Kidney epithelial cell (primary cell): ENCODE results near the gene COL9A1. TPM values are rescaled to one million over a fixed set of nuclear protein-coding genes. Genes with fewer than 3 reads are reported as not detected.
"Not testable (repeated sequence)": the region's sequence is repeated elsewhere in the genome, so short reads cannot be mapped to it uniquely, and the experiment has no call there.

ENCODE experiments used
- DNase-seq: peaks from one replicate; pipeline ENCODE4 v3.0.0-alpha.2; 2010; ENCODE audit warnings: low read depth
- H3K27me3 ChIP-seq: 2 replicates; pipeline ENCODE4 v1.6.0; 2011; ENCODE audit warnings: low read length; ENCODE audit not compliant: control insufficient read depth, insufficient read depth
- H3K36me3 ChIP-seq: 2 replicates; pipeline ENCODE4 v1.5.1; 2011; ENCODE audit warnings: low read length; ENCODE audit not compliant: control insufficient read depth, insufficient read depth
- H3K4me3 ChIP-seq: 2 replicates; pipeline ENCODE4 v1.5.1; 2011; ENCODE audit warnings: low read depth, mild to moderate bottlenecking, control low read depth, low read length
- total RNA-seq: library from RNA; depleted of rRNA; stranded (reverse); fragments of >200 nt; gene quantifications from 2 replicates; pipeline ENCODE4 v1.2.3, GENCODE V29; 2015
- TF ChIP-seq, protein P1 (sequence below): IDR thresholded peaks from 2 replicates; pipeline ENCODE4 v1.5.1; 2011; ENCODE audit warnings: mild to moderate bottlenecking, moderate library complexity, low read length, control low read depth, inconsistent platforms; ENCODE audit not compliant: insufficient read depth, poor library complexity, severe bottlenecking

COL9A1 gene
- total RNA-seq, 1 donor from 2014 or later: not detected

- H3K4me3 ChIP-seq: no peak overlapping the region
- DNase-seq: no peak
- no peaks in the 10 kb centered on the region for H3K36me3 ChIP-seq
- H3K27me3 ChIP-seq: peaks cover 28% of the 10 kb centered on the region
- TF ChIP-seq, protein P1, sequence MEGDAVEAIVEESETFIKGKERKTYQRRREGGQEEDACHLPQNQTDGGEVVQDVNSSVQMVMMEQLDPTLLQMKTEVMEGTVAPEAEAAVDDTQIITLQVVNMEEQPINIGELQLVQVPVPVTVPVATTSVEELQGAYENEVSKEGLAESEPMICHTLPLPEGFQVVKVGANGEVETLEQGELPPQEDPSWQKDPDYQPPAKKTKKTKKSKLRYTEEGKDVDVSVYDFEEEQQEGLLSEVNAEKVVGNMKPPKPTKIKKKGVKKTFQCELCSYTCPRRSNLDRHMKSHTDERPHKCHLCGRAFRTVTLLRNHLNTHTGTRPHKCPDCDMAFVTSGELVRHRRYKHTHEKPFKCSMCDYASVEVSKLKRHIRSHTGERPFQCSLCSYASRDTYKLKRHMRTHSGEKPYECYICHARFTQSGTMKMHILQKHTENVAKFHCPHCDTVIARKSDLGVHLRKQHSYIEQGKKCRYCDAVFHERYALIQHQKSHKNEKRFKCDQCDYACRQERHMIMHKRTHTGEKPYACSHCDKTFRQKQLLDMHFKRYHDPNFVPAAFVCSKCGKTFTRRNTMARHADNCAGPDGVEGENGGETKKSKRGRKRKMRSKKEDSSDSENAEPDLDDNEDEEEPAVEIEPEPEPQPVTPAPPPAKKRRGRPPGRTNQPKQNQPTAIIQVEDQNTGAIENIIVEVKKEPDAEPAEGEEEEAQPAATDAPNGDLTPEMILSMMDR: no peak
These were observed 11.4 kb upstream of the COL9A1 start for GRCh38 chr6:70314296-70314695.

GRCh38 chr6:70312165-70312745 is 9.4 kb upstream of the COL9A1 start:
- DNase-seq: peak; percentile 95
- TF ChIP-seq, protein P1: no peak
- H3K4me3 ChIP-seq: no peak overlapping the region
- H3K27me3 ChIP-seq: peaks cover 28% of the 10 kb centered on the region
- no peaks in the 10 kb centered on the region for H3K36me3 ChIP-seq

- DNase-seq: peak; percentile 21
- TF ChIP-seq, protein P1: peak; percentile 56
- H3K27me3 ChIP-seq: peaks cover 30% of the 10 kb centered on the region
- H3K4me3 ChIP-seq: no peak overlapping the region
- H3K36me3 ChIP-seq: no peaks in the 10 kb centered on the region
These were observed 7.3 kb upstream of the COL9A1 start for GRCh38 chr6:70310063-70310694.

DNA sequence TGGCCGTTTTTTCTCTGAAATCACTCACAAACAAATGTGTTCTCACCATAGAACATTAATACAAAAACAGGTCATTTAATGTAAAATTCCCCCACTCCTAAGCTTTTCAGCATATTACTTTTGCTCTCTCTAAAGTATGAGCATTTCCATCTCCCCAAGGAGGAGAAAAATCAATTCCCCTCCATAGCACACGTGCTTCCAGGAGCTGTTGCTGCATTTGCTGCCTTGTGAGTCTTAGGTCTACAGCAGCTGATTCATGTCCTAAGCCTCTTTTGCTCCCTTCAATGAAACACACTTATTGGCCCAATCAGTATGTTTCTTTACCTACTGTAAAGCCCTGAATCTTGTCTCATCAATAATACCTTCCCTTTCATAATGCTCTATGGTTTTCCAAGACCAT is 6.4 kb upstream of the COL9A1 start:
- DNase-seq: no peak
- Histone ChIP-seq H3K4me3 (no peak overlapping the region), H3K27me3 (peaks cover 24% of the 10 kb centered on the region), H3K36me3 (no peaks in the 10 kb centered on the region)
- TF ChIP-seq, protein P1: no peak

GRCh38 chr6:70308142-70308541 is 5.3 kb upstream of the COL9A1 start:
- peaks cover 26% of the 10 kb centered on the region for H3K27me3 ChIP-seq
- DNase-seq, H3K36me3 ChIP-seq, H3K4me3 ChIP-seq: not testable (repeated sequence)

- TF ChIP-seq, protein P1: no peak
- no peak for DNase-seq
- Histone ChIP-seq H3K36me3 (no peaks in the 10 kb centered on the region), H3K4me3 (no peak overlapping the region), H3K27me3 (peaks cover 30% of the 10 kb centered on the region)
These were observed 4.1 kb upstream of the COL9A1 start for GRCh38 chr6:70307008-70307407.
